HepG2 (cell line): ENCODE data around the gene STN1.

Experiments
- ZNF556 ChIP-seq: sonication (generic); formaldehyde crosslinking; IDR thresholded peaks from 2 replicates; pipeline ENCODE4 v1.4.0; 2020; ENCODE audit warnings: mild to moderate bottlenecking, missing genetic modification reagents, borderline replicate concordance
- TF ChIP-seq, protein P1 (sequence below): sonication (generic); formaldehyde crosslinking; IDR thresholded peaks from 2 replicates; pipeline ENCODE4 v1.4.0; 2020; ENCODE audit warnings: missing genetic modification reagents
- TF ChIP-seq, protein P2 (sequence below): sonication (generic); formaldehyde crosslinking; IDR thresholded peaks from 2 replicates; pipeline ENCODE4 v1.4.0; 2020; ENCODE audit warnings: missing genetic modification reagents
- TF ChIP-seq, protein P3 (sequence below): sonication (generic); formaldehyde crosslinking; IDR thresholded peaks from 2 replicates; pipeline ENCODE4 v1.5.0; 2020; ENCODE audit warnings: mild to moderate bottlenecking, missing genetic modification reagents, moderate library complexity

DNA sequence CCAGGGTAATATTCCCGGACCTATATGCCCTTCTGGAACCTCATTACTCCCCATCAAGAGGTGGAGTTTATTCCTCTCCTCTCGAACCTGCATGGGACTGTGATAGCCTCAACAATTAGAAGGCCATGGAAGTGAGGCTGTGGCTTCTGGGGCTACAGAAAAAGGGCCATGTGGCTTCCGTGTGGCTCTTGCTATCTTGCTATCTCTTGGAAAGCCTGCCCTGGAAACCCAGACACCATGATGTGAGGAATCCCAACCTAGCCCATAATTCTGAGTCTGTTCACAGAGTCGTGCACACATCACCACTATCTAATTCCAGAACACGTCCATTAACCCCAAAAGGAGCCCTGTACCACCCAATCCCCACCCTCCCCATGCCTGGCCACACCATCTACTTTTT is 41.8 kb downstream of the STN1 start:
- TF ChIP-seq, protein P1, sequence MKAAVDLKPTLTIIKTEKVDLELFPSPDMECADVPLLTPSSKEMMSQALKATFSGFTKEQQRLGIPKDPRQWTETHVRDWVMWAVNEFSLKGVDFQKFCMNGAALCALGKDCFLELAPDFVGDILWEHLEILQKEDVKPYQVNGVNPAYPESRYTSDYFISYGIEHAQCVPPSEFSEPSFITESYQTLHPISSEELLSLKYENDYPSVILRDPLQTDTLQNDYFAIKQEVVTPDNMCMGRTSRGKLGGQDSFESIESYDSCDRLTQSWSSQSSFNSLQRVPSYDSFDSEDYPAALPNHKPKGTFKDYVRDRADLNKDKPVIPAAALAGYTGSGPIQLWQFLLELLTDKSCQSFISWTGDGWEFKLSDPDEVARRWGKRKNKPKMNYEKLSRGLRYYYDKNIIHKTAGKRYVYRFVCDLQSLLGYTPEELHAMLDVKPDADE (CRISPR knock-in tag): no peak
- TF ChIP-seq, protein P2, sequence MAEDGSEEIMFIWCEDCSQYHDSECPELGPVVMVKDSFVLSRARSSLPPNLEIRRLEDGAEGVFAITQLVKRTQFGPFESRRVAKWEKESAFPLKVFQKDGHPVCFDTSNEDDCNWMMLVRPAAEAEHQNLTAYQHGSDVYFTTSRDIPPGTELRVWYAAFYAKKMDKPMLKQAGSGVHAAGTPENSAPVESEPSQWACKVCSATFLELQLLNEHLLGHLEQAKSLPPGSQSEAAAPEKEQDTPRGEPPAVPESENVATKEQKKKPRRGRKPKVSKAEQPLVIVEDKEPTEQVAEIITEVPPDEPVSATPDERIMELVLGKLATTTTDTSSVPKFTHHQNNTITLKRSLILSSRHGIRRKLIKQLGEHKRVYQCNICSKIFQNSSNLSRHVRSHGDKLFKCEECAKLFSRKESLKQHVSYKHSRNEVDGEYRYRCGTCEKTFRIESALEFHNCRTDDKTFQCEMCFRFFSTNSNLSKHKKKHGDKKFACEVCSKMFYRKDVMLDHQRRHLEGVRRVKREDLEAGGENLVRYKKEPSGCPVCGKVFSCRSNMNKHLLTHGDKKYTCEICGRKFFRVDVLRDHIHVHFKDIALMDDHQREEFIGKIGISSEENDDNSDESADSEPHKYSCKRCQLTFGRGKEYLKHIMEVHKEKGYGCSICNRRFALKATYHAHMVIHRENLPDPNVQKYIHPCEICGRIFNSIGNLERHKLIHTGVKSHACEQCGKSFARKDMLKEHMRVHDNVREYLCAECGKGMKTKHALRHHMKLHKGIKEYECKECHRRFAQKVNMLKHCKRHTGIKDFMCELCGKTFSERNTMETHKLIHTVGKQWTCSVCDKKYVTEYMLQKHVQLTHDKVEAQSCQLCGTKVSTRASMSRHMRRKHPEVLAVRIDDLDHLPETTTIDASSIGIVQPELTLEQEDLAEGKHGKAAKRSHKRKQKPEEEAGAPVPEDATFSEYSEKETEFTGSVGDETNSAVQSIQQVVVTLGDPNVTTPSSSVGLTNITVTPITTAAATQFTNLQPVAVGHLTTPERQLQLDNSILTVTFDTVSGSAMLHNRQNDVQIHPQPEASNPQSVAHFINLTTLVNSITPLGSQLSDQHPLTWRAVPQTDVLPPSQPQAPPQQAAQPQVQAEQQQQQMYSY (CRISPR knock-in tag): no peak
- TF ChIP-seq, protein P3, sequence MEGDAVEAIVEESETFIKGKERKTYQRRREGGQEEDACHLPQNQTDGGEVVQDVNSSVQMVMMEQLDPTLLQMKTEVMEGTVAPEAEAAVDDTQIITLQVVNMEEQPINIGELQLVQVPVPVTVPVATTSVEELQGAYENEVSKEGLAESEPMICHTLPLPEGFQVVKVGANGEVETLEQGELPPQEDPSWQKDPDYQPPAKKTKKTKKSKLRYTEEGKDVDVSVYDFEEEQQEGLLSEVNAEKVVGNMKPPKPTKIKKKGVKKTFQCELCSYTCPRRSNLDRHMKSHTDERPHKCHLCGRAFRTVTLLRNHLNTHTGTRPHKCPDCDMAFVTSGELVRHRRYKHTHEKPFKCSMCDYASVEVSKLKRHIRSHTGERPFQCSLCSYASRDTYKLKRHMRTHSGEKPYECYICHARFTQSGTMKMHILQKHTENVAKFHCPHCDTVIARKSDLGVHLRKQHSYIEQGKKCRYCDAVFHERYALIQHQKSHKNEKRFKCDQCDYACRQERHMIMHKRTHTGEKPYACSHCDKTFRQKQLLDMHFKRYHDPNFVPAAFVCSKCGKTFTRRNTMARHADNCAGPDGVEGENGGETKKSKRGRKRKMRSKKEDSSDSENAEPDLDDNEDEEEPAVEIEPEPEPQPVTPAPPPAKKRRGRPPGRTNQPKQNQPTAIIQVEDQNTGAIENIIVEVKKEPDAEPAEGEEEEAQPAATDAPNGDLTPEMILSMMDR (CRISPR knock-in tag): no peak
- TF ChIP-seq ZNF556 (CRISPR knock-in tag): no peak
